ENCODE results near the gene CAPN9. TPM values are rescaled to one million over a fixed set of nuclear protein-coding genes. Genes with fewer than 3 reads are reported as not detected.

CAPN9 gene
- total RNA-seq, 2 donors from 2014 or later, result 0.26 TPM; not detected in 1

GRCh38 chr1:230827801-230828200 lies 80.6 kb downstream of the CAPN9 start:
- intact Hi-C loops (cut with DNase I), result no loop called here
- Histone ChIP-seq H3K27me3 (no peaks in the 10 kb centered on the region), H3K9me3 (no peaks in the 10 kb centered on the region), H3K27ac (peak overlapping the region in 3 of 4 donors; percentile 25 to 99 (median 96)), H3K4me3 (no peak overlapping the region), H3K4me1 (peaks cover 51% of the 10 kb centered on the region), H3K36me3 (replicated peaks in 1 of 2; ENCODE audit: insufficient read depth in 1 of 2, low read depth in 2 of 2) (no peaks in the 10 kb centered on the region)
- TF ChIP-seq CTCF (IDR thresholded peaks at IDR 0.05) (no peak), POLR2A (IDR thresholded peaks at IDR 0.05) (no peak)
- DNase-seq (no peak), ATAC-seq (no peak)
- 74 to 76% methylated on average over 5 of the region's 5 CpGs for WGBS, 2 donors

DNA sequence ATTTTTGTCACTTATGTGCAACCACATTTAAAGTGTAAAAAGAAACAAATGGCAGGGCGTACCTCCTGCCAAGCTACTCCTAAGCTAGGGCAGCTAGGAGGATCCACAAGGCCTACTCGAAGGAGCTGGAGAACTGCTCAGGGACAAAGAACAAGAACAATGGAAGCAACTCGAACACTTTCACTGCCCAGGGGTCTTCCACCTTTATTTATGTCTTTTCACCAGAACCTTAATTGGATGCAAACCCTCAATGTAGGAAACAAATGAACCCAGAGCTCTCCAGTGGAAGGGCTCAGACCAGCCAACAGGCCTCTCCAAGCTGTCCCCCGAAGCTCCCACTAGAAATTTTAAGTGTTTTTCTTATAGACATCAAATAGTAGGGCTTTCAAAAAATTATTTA lies 81.2 kb downstream of the CAPN9 start:
- no peaks in the 10 kb centered on the region for H3K27me3 ChIP-seq
- 88 to 93% methylated on average over 4 of the region's 4 CpGs for WGBS, 2 donors
- no peak overlapping the region for H3K27ac ChIP-seq
- H3K4me3 ChIP-seq, result no peak overlapping the region
- TF ChIP-seq POLR2A (IDR thresholded peaks at IDR 0.05), result no peak
- TF ChIP-seq CTCF (IDR thresholded peaks at IDR 0.05), result no peak
- DNase-seq, result no peak
- ATAC-seq, result no peak
- no peaks in the 10 kb centered on the region for H3K36me3 ChIP-seq (replicated peaks in 1 of 2; ENCODE audit: insufficient read depth in 1 of 2, low read depth in 2 of 2)
- peaks cover 45% of the 10 kb centered on the region for H3K4me1 ChIP-seq
- intact Hi-C loops (cut with DNase I), result no loop called here
- no peaks in the 10 kb centered on the region for H3K9me3 ChIP-seq

DNA sequence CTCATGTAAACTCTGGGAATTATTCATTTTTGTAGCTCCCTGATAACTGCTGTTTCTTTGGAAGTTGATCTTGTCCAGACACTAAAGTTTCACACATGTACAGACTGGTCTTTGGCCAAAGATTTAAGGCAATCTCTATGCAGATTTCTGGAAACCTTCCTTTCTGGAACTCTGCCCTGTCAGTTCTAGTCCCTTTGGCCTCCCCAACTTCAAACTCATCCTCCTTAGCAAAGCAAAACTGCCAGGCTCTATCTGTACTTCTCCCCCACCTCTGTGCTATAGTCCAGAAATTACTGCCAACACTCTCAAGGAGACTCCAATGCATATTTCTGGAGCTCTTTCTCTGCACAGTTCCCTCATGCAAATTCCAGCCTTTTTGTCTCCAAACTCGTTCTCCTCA lies 84.6 kb downstream of the CAPN9 start:
- intact Hi-C loops (cut with DNase I), result no loop called here
- no peak for TF ChIP-seq POLR2A (IDR thresholded peaks at IDR 0.05)
- TF ChIP-seq CTCF (IDR thresholded peaks at IDR 0.05), result no peak
- Histone ChIP-seq H3K27me3 (no peaks in the 10 kb centered on the region), H3K4me3 (no peak overlapping the region), H3K27ac (no peak overlapping the region), H3K9me3 (no peaks in the 10 kb centered on the region), H3K36me3 (replicated peaks in 1 of 2; ENCODE audit: insufficient read depth in 1 of 2, low read depth in 2 of 2) (no peaks in the 10 kb centered on the region), H3K4me1 (peaks cover 11% of the 10 kb centered on the region)
- 66 to 75% methylated on average over 1 of the region's 1 CpG for WGBS, 2 donors
- DNase-seq (no peak), ATAC-seq (no peak)

- TF ChIP-seq POLR2A (IDR thresholded peaks at IDR 0.05), result no peak
- no peak for TF ChIP-seq CTCF (IDR thresholded peaks at IDR 0.05)
- no peak overlapping the region for H3K27ac ChIP-seq
- H3K36me3 ChIP-seq (replicated peaks in 1 of 2; ENCODE audit: insufficient read depth in 1 of 2, low read depth in 2 of 2), result no peaks in the 10 kb centered on the region
- DNase-seq, result no peak
- intact Hi-C loops (cut with DNase I), result no loop called here
- ATAC-seq, result no peak
- 73 to 92% methylated on average over 1 of the region's 1 CpG for WGBS, 2 donors
- no peaks in the 10 kb centered on the region for H3K27me3 ChIP-seq
- H3K9me3 ChIP-seq, result no peaks in the 10 kb centered on the region
- H3K4me1 ChIP-seq, result peaks cover 4% of the 10 kb centered on the region
- H3K4me3 ChIP-seq, result no peak overlapping the region
These were observed 85.3 kb downstream of the CAPN9 start for GRCh38 chr1:230832476-230832875.

DNA sequence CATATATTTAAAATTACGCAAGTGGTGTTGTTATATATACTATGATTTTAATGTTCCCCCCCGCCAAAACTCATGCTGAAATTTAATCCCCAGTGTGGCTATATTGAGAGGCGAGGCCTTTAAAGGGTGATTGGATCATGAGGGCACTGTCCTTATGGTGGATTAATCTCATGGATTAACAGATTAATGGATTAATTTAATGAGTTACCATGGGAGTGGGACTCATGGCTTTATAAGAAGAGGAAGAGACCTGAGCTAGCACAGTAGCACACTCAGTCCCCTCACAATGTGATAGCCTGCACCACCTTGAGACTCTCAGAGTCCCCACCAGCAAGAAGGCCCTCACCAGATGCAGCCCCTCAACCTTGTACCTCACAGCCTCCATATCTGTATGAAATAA lies 86.3 kb downstream of the CAPN9 start:
- Histone ChIP-seq H3K27me3 (no peaks in the 10 kb centered on the region), H3K4me3 (no peak overlapping the region), H3K4me1 (no peaks in the 10 kb centered on the region), H3K27ac (no peak overlapping the region), H3K36me3 (replicated peaks in 1 of 2; ENCODE audit: insufficient read depth in 1 of 2, low read depth in 2 of 2) (no peaks in the 10 kb centered on the region), H3K9me3 (no peaks in the 10 kb centered on the region)
- intact Hi-C loops (cut with DNase I), result no loop called here
- ATAC-seq (no peak), DNase-seq (no peak)
- 96 to 97% methylated on average over 3 of the region's 3 CpGs for WGBS, 2 donors
- TF ChIP-seq CTCF (IDR thresholded peaks at IDR 0.05) (no peak), POLR2A (IDR thresholded peaks at IDR 0.05) (no peak)
